Loucy (cell line): Measurements from ENCODE around the gene GMCL2.

ENCODE experiments used
- H2AFZ ChIP-seq: fragments of 200-600 bp; sonication (generic); 2 replicates; pipeline ENCODE4 v1.6.0; 2016; ENCODE audit warnings: antibody characterized with exemption, mild to moderate bottlenecking, low read length, moderate library complexity
- H3F3A ChIP-seq: fragments of 200-600 bp; 2 replicates; pipeline ENCODE4 v1.6.0; 2016; ENCODE audit warnings: antibody characterized with exemption, low read depth, mild to moderate bottlenecking
- H3K27me3 ChIP-seq: fragments of 200-600 bp; sonication (generic); 2 replicates; pipeline ENCODE4 v1.6.1; 2014; ENCODE audit warnings: low read length, mild to moderate bottlenecking; ENCODE audit not compliant: insufficient read depth, poor library complexity, severe bottlenecking
- H3K36me3 ChIP-seq: fragments of 200-600 bp; sonication (generic); 2 replicates; pipeline ENCODE4 v1.6.1; 2016; ENCODE audit warnings: low read length; ENCODE audit not compliant: insufficient read depth
- H3K4me1 ChIP-seq: fragments of 200-600 bp; sonication (generic); 2 replicates; pipeline ENCODE4 v1.5.1; 2014; ENCODE audit warnings: low read length, mild to moderate bottlenecking; ENCODE audit not compliant: insufficient read depth, poor library complexity, severe bottlenecking
- H3K4me2 ChIP-seq: fragments of 200-600 bp; sonication (generic); 2 replicates; pipeline ENCODE4 v1.6.0; 2014; ENCODE audit warnings: antibody characterized with exemption, low read length, low read depth, mild to moderate bottlenecking; ENCODE audit not compliant: poor library complexity, severe bottlenecking
- H3K4me3 ChIP-seq: fragments of 200-600 bp; sonication (generic); 2 replicates; pipeline ENCODE4 v1.5.1; 2014; ENCODE audit warnings: low read length, mild to moderate bottlenecking, mixed read lengths; ENCODE audit not compliant: poor library complexity, severe bottlenecking
- H3K79me2 ChIP-seq: fragments of 200-600 bp; sonication (generic); 2 replicates; pipeline ENCODE4 v1.6.1; 2014; ENCODE audit warnings: low read length; ENCODE audit not compliant: insufficient read depth
- H3K9ac ChIP-seq: fragments of 200-600 bp; sonication (generic); 2 replicates; pipeline ENCODE4 v1.6.0; 2014; ENCODE audit warnings: mild to moderate bottlenecking, low read depth, low read length, moderate library complexity; ENCODE audit not compliant: poor library complexity, severe bottlenecking
- H3K9me2 ChIP-seq: fragments of 200-600 bp; sonication (generic); replicated peaks from 2 replicates; pipeline ENCODE4 v1.6.1; 2016; ENCODE audit warnings: low read depth, low read length, mixed read lengths
- H3K9me3 ChIP-seq: fragments of 200-600 bp; sonication (generic); 2 replicates; pipeline ENCODE4 v1.6.1; 2014; ENCODE audit warnings: mild to moderate bottlenecking, antibody characterized with exemption, low read length, low read depth; ENCODE audit not compliant: insufficient read depth
- H4K20me1 ChIP-seq: fragments of 200-600 bp; sonication (generic); 2 replicates; pipeline ENCODE4 v1.6.0; 2014; ENCODE audit warnings: antibody characterized with exemption, low read length, mild to moderate bottlenecking; ENCODE audit not compliant: insufficient read depth, poor library complexity, severe bottlenecking
- EZH2phosphoT487 ChIP-seq: fragments of 200-600 bp; IDR thresholded peaks from 2 replicates; pipeline ENCODE4 v1.6.1; 2018; ENCODE audit warnings: antibody characterized with exemption, mild to moderate bottlenecking, moderate library complexity, borderline replicate concordance
- TF ChIP-seq, protein P1 (sequence below): fragments of 200-600 bp; sonication (generic); conservative IDR thresholded peaks from 2 replicates; pipeline ENCODE4 v1.5.1; 2014; ENCODE audit warnings: mild to moderate bottlenecking, antibody characterized with exemption, low read length

The GMCL2 gene

GRCh38 chr5:178174456-178174855, 12.7 kb downstream of the GMCL2 start:
- Histone ChIP-seq H3K79me2 (no peaks in the 10 kb centered on the region), H3K4me1 (peaks cover 4% of the 10 kb centered on the region), H3F3A (no peaks in the 10 kb centered on the region), H2AFZ (no peak overlapping the region), H3K9me3 (no peaks in the 10 kb centered on the region), H3K4me3 (no peak overlapping the region), H3K27me3 (no peaks in the 10 kb centered on the region), H3K9ac (no peak overlapping the region), H3K9me2 (no peaks in the 10 kb centered on the region), H3K4me2 (no peak overlapping the region), H3K36me3 (no peaks in the 10 kb centered on the region), H4K20me1 (no peaks in the 10 kb centered on the region)
- TF ChIP-seq, protein P1, sequence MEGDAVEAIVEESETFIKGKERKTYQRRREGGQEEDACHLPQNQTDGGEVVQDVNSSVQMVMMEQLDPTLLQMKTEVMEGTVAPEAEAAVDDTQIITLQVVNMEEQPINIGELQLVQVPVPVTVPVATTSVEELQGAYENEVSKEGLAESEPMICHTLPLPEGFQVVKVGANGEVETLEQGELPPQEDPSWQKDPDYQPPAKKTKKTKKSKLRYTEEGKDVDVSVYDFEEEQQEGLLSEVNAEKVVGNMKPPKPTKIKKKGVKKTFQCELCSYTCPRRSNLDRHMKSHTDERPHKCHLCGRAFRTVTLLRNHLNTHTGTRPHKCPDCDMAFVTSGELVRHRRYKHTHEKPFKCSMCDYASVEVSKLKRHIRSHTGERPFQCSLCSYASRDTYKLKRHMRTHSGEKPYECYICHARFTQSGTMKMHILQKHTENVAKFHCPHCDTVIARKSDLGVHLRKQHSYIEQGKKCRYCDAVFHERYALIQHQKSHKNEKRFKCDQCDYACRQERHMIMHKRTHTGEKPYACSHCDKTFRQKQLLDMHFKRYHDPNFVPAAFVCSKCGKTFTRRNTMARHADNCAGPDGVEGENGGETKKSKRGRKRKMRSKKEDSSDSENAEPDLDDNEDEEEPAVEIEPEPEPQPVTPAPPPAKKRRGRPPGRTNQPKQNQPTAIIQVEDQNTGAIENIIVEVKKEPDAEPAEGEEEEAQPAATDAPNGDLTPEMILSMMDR = no peak
- no peak for TF ChIP-seq EZH2phosphoT487

GRCh38 chr5:178170455-178170854, 16.7 kb downstream of the GMCL2 start:
- Histone ChIP-seq H3K4me1 (no peaks in the 10 kb centered on the region), H3K9me3 (no peaks in the 10 kb centered on the region), H3K4me2 (no peak overlapping the region), H3K79me2 (no peaks in the 10 kb centered on the region), H3K36me3 (no peaks in the 10 kb centered on the region), H3K27me3 (no peaks in the 10 kb centered on the region), H4K20me1 (no peaks in the 10 kb centered on the region), H3K9me2 (no peaks in the 10 kb centered on the region), H3K9ac (no peak overlapping the region), H3F3A (no peaks in the 10 kb centered on the region), H3K4me3 (no peak overlapping the region), H2AFZ (no peak overlapping the region)
- TF ChIP-seq, protein P1 = no peak
- no peak for TF ChIP-seq EZH2phosphoT487

- no peaks in the 10 kb centered on the region for H3K9me3 ChIP-seq
- H3K4me3 ChIP-seq = no peak overlapping the region
- no peaks in the 10 kb centered on the region for H3K79me2 ChIP-seq
- no peaks in the 10 kb centered on the region for H3F3A ChIP-seq
- H3K9me2 ChIP-seq = no peaks in the 10 kb centered on the region
- H3K4me1 ChIP-seq = no peaks in the 10 kb centered on the region
- no peak overlapping the region for H3K9ac ChIP-seq
- H2AFZ ChIP-seq = no peak overlapping the region
- no peak for TF ChIP-seq EZH2phosphoT487
- TF ChIP-seq, protein P1 = no peak
- no peaks in the 10 kb centered on the region for H4K20me1 ChIP-seq
- H3K27me3 ChIP-seq = no peaks in the 10 kb centered on the region
- no peak overlapping the region for H3K4me2 ChIP-seq
- no peaks in the 10 kb centered on the region for H3K36me3 ChIP-seq
Observed at GRCh38 chr5:178165581-178165980, 21.6 kb downstream of the GMCL2 start.
